ENCODE measurements around the gene NSUN7.

The NSUN7 gene

GRCh38 chr4:40730091-40730679 lies 19.6 kb upstream of the NSUN7 start:
- no peaks in the 10 kb centered on the region for H4K20me1 ChIP-seq (ENCODE audit: insufficient read depth, low read length)
- TF ChIP-seq CTCF (IDR thresholded peaks at IDR 0.05; ENCODE audit: low read length): no peak
- no peak for TF ChIP-seq EZH2 (IDR thresholded peaks at IDR 0.05; ENCODE audit: borderline replicate concordance, low read length)
- H3K9me2 ChIP-seq (ENCODE audit: low read depth, low read length): no peaks in the 10 kb centered on the region
- H3K9me3 ChIP-seq (ENCODE audit: low read length): no peaks in the 10 kb centered on the region
- no peak overlapping the region for H2AFZ ChIP-seq (ENCODE audit: low read length)
- H3K4me2 ChIP-seq (ENCODE audit: low read length): no peak overlapping the region
- no peaks in the 10 kb centered on the region for H3K36me3 ChIP-seq (ENCODE audit: insufficient read depth, low read length)
- H3K27me3 ChIP-seq (ENCODE audit: insufficient read depth, low read length): no peaks in the 10 kb centered on the region
- no peak overlapping the region for H3K27ac ChIP-seq (ENCODE audit: low read depth, low read length, poor library complexity, severe bottlenecking)
- H3K79me2 ChIP-seq (ENCODE audit: insufficient read depth, low read length): no peaks in the 10 kb centered on the region
- H3K4me3 ChIP-seq (ENCODE audit: low read depth, low read length, poor library complexity, severe bottlenecking): no peak overlapping the region
- no peak overlapping the region for H3K9ac ChIP-seq (ENCODE audit: low read length)
- H3F3A ChIP-seq (ENCODE audit: insufficient read depth, low read length): no peaks in the 10 kb centered on the region
- no peaks in the 10 kb centered on the region for H3K4me1 ChIP-seq (ENCODE audit: insufficient read depth, low read length, severe bottlenecking)

GRCh38 chr4:40731361-40731760 lies 18.4 kb upstream of the NSUN7 start:
- H3K4me2 ChIP-seq (ENCODE audit: low read length): no peak overlapping the region
- H2AFZ ChIP-seq (ENCODE audit: low read length): no peak overlapping the region
- H3K9me2 ChIP-seq (ENCODE audit: low read depth, low read length): no peaks in the 10 kb centered on the region
- no peak overlapping the region for H3K9ac ChIP-seq (ENCODE audit: low read length)
- no peaks in the 10 kb centered on the region for H3K36me3 ChIP-seq (ENCODE audit: insufficient read depth, low read length)
- no peaks in the 10 kb centered on the region for H4K20me1 ChIP-seq (ENCODE audit: insufficient read depth, low read length)
- H3K9me3 ChIP-seq (ENCODE audit: low read length): no peaks in the 10 kb centered on the region
- H3K79me2 ChIP-seq (ENCODE audit: insufficient read depth, low read length): no peaks in the 10 kb centered on the region
- no peak overlapping the region for H3K27ac ChIP-seq (ENCODE audit: low read depth, low read length, poor library complexity, severe bottlenecking)
- no peaks in the 10 kb centered on the region for H3F3A ChIP-seq (ENCODE audit: insufficient read depth, low read length)
- no peaks in the 10 kb centered on the region for H3K4me1 ChIP-seq (ENCODE audit: insufficient read depth, low read length, severe bottlenecking)
- H3K4me3 ChIP-seq (ENCODE audit: low read depth, low read length, poor library complexity, severe bottlenecking): no peak overlapping the region
- no peaks in the 10 kb centered on the region for H3K27me3 ChIP-seq (ENCODE audit: insufficient read depth, low read length)
- TF ChIP-seq CTCF (IDR thresholded peaks at IDR 0.05; ENCODE audit: low read length) (no peak), EZH2 (IDR thresholded peaks at IDR 0.05; ENCODE audit: borderline replicate concordance, low read length) (no peak)

GRCh38 chr4:40731792-40732245 lies 17.9 kb upstream of the NSUN7 start:
- H3K4me2 ChIP-seq (ENCODE audit: low read length): no peak overlapping the region
- no peak overlapping the region for H2AFZ ChIP-seq (ENCODE audit: low read length)
- no peaks in the 10 kb centered on the region for H3K36me3 ChIP-seq (ENCODE audit: insufficient read depth, low read length)
- no peaks in the 10 kb centered on the region for H3F3A ChIP-seq (ENCODE audit: insufficient read depth, low read length)
- TF ChIP-seq EZH2 (IDR thresholded peaks at IDR 0.05; ENCODE audit: borderline replicate concordance, low read length) (no peak), CTCF (IDR thresholded peaks at IDR 0.05; ENCODE audit: low read length) (no peak)
- H3K27ac ChIP-seq (ENCODE audit: low read depth, low read length, poor library complexity, severe bottlenecking): no peak overlapping the region
- no peaks in the 10 kb centered on the region for H3K4me1 ChIP-seq (ENCODE audit: insufficient read depth, low read length, severe bottlenecking)
- H3K9me2 ChIP-seq (ENCODE audit: low read depth, low read length): no peaks in the 10 kb centered on the region
- H3K27me3 ChIP-seq (ENCODE audit: insufficient read depth, low read length): no peaks in the 10 kb centered on the region
- no peaks in the 10 kb centered on the region for H4K20me1 ChIP-seq (ENCODE audit: insufficient read depth, low read length)
- H3K79me2 ChIP-seq (ENCODE audit: insufficient read depth, low read length): no peaks in the 10 kb centered on the region
- H3K9ac ChIP-seq (ENCODE audit: low read length): no peak overlapping the region
- no peak overlapping the region for H3K4me3 ChIP-seq (ENCODE audit: low read depth, low read length, poor library complexity, severe bottlenecking)
- no peaks in the 10 kb centered on the region for H3K9me3 ChIP-seq (ENCODE audit: low read length)
